Nephron (organoid): ENCODE measurements around the gene ARL2.

Experiments used
- H3K27ac Mint-ChIP-seq, 3 experiments: 2 replicates each; pipeline ENCODE4 v1.8.0; 2020; ENCODE audit warnings: mixed read lengths in 3 of 3, mild to moderate bottlenecking in 2 of 3, moderate library complexity in 1 of 3
- H3K27me3 Mint-ChIP-seq: 2 replicates; pipeline ENCODE4 v1.8.0; 2021; ENCODE audit warnings: low read depth, mild to moderate bottlenecking, moderate library complexity, mixed read lengths
- H3K36me3 Mint-ChIP-seq: 2 replicates; pipeline ENCODE4 v1.8.0; 2020; ENCODE audit warnings: low read depth, mixed read lengths
- H3K4me1 Mint-ChIP-seq: 2 replicates; pipeline ENCODE4 v1.8.0; 2020; ENCODE audit warnings: mixed read lengths
- H3K4me3 Mint-ChIP-seq, 3 experiments: 2 replicates each; pipeline ENCODE4 v1.8.0; 2020; ENCODE audit warnings: mild to moderate bottlenecking in 3 of 3, mixed read lengths in 3 of 3, moderate library complexity in 2 of 3
- H3K9me3 Mint-ChIP-seq: 2 replicates; pipeline ENCODE4 v1.8.0; 2020; ENCODE audit warnings: mixed read lengths
- TF ChIP-seq, protein P1 (sequence below), 3 experiments: fragments of 200-600 bp; sonication (generic); IDR thresholded peaks; one replicate each; pipeline ENCODE4 v1.5.0; 2021; ENCODE audit warnings: antibody characterized with exemption in 3 of 3; ENCODE audit not compliant: unreplicated experiment in 3 of 3

Gene ARL2

DNA sequence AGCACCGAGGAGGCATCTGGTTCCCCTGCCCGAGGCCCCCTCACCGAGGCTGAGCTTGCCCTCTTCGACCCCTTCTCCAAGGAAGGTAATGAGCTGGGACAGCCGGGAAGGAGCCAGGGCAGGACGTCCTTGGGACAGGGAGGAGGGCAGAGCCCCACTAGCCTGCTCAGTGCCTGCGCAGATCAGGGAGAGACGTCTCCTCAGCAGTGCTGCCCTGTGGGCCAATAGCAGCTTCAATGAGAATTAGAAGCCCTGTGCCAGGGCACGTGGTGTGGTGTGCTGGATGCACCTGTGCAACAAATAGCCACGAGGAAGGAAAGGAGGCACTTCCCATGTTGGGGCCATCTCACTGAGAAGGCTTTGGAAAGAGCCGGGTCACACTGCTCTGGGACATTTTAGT, 21.6 kb downstream of the ARL2 start:
- TF ChIP-seq, protein P1, sequence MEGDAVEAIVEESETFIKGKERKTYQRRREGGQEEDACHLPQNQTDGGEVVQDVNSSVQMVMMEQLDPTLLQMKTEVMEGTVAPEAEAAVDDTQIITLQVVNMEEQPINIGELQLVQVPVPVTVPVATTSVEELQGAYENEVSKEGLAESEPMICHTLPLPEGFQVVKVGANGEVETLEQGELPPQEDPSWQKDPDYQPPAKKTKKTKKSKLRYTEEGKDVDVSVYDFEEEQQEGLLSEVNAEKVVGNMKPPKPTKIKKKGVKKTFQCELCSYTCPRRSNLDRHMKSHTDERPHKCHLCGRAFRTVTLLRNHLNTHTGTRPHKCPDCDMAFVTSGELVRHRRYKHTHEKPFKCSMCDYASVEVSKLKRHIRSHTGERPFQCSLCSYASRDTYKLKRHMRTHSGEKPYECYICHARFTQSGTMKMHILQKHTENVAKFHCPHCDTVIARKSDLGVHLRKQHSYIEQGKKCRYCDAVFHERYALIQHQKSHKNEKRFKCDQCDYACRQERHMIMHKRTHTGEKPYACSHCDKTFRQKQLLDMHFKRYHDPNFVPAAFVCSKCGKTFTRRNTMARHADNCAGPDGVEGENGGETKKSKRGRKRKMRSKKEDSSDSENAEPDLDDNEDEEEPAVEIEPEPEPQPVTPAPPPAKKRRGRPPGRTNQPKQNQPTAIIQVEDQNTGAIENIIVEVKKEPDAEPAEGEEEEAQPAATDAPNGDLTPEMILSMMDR (IDR thresholded peaks at IDR 0.05; ENCODE audit: unreplicated experiment in 3 of 3): no peak
- H3K9me3 Mint-ChIP-seq: no peaks in the 10 kb centered on the region
- H3K4me3 Mint-ChIP-seq: no peak overlapping the region
- peaks cover 10% of the 10 kb centered on the region for H3K36me3 Mint-ChIP-seq
- no peaks in the 10 kb centered on the region for H3K27me3 Mint-ChIP-seq
- H3K4me1 Mint-ChIP-seq: peaks cover 2% of the 10 kb centered on the region
- H3K27ac Mint-ChIP-seq: no peak overlapping the region

DNA sequence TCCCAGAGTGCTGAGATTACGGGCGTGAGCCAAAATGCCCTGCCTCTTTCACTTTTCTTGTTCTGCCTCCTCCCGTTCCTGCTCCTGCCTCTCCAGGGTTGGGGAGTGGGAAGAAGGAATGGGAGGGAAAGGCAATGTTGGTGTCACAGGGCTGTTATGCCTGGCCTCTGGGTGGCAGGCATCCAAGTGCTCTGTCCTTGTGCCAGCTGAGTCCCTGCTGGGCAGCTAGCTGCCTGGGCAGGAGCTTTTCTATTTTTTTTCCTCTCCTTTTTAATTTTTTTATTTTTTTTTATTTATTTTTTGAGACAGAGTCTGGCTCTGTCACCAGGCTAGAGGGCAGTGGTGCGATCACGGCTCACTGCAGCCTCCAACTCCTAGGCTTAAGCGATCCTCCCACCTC, 23.0 kb downstream of the ARL2 start:
- Mint-ChIP-seq H3K27me3 (peaks cover 3% of the 10 kb centered on the region), H3K9me3 (no peaks in the 10 kb centered on the region), H3K4me3 (no peak overlapping the region), H3K36me3 (peaks cover 10% of the 10 kb centered on the region), H3K4me1 (peaks cover 5% of the 10 kb centered on the region), H3K27ac (no peak overlapping the region)
- TF ChIP-seq, protein P1 (IDR thresholded peaks at IDR 0.05; ENCODE audit: unreplicated experiment in 3 of 3): no peak

DNA sequence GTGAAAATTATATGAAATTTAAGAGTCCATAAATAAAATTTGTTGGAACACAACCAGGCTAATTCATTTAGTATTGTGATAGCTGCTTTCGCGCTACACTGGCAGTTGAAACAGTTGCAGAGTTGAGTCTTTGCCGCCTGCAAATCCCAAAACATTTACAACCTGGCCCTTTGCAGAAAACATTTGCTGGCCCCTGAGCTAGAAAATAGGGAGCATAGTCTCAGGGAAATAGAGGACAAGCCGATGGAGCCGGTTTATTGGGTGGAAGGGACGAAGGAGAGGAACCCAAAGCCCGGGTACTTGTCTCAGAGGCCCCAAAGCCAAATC, 26.5 kb downstream of the ARL2 start:
- Mint-ChIP-seq H3K4me3 (peak overlapping the region; percentile 94 to 97 (median 97)), H3K36me3 (peaks cover 12% of the 10 kb centered on the region), H3K9me3 (no peaks in the 10 kb centered on the region), H3K4me1 (peaks cover 13% of the 10 kb centered on the region), H3K27ac (peak overlapping the region; percentile 98 to 99 (median 98)), H3K27me3 (peaks cover 3% of the 10 kb centered on the region)
- TF ChIP-seq, protein P1 (IDR thresholded peaks at IDR 0.05; ENCODE audit: unreplicated experiment in 3 of 3): no peak

- Mint-ChIP-seq H3K4me1 (peaks cover 13% of the 10 kb centered on the region), H3K4me3 (peak within 1 kb of the TSS; percentile 94 to 97 (median 97)), H3K9me3 (no peaks in the 10 kb centered on the region), H3K27me3 (peaks cover 3% of the 10 kb centered on the region), H3K27ac (peak within 1 kb of the TSS; percentile 98 to 99 (median 98)), H3K36me3 (peaks cover 12% of the 10 kb centered on the region)
- TF ChIP-seq, protein P1 (IDR thresholded peaks at IDR 0.05; ENCODE audit: unreplicated experiment in 3 of 3): no peak
Measured at GRCh38 chr11:65040847-65041622, 27.1 kb downstream of the ARL2 start, which contains the start of gene SAC3D1. Gene SAC3D1 (plus strand): TSS chr11:65041210. CDS start chr11:65041293, 83 bp downstream.

GRCh38 chr11:65042891-65043290, 28.9 kb downstream of the ARL2 start:
- H3K4me1 Mint-ChIP-seq: peaks cover 13% of the 10 kb centered on the region
- peak overlapping the region in 1 of 3 experiments; percentile 62 for H3K27ac Mint-ChIP-seq
- H3K9me3 Mint-ChIP-seq: no peaks in the 10 kb centered on the region
- peak overlapping the region; percentile 91 to 95 (median 93) for H3K4me3 Mint-ChIP-seq
- TF ChIP-seq, protein P1 (IDR thresholded peaks at IDR 0.05; ENCODE audit: unreplicated experiment in 3 of 3): no peak
- peaks cover 3% of the 10 kb centered on the region for H3K27me3 Mint-ChIP-seq
- H3K36me3 Mint-ChIP-seq: peaks cover 8% of the 10 kb centered on the region
